GM23338 (cell line): ENCODE measurements around the gene ZNF445. TPM values are rescaled to one million over a fixed set of nuclear protein-coding genes. Genes with fewer than 3 reads are reported as not detected.

Experiments used
- ATAC-seq: fragments of 200-7000 bp; cut with Tn5 transposase; 3 replicates; pipeline ENCODE4 v1.9.1; 2020
- DNase-seq: peaks from one replicate; pipeline ENCODE4 v3.0.0-alpha.2; 2015; ENCODE audit warnings: low spot score
- H2AFZ ChIP-seq: fragments of 200-600 bp; sonication (generic); 2 replicates; pipeline ENCODE4 v1.8.0; 2016; ENCODE audit warnings: antibody characterized with exemption, mild to moderate bottlenecking, moderate library complexity
- H3F3A ChIP-seq: fragments of 200-600 bp; sonication (generic); replicated peaks from 2 replicates; pipeline ENCODE4 v1.8.0; 2017; ENCODE audit warnings: antibody characterized with exemption, mixed run types, low read depth
- H3K27ac ChIP-seq: fragments of 200-600 bp; sonication (generic); 2 replicates; pipeline ENCODE4 v1.6.1; 2016; ENCODE audit warnings: low read depth
- H3K27me3 ChIP-seq: fragments of 200-600 bp; sonication (generic); 2 replicates; pipeline ENCODE4 v1.8.0; 2016; ENCODE audit warnings: mild to moderate bottlenecking, mixed run types, moderate library complexity; ENCODE audit not compliant: insufficient read depth
- H3K36me3 ChIP-seq: fragments of 200-600 bp; sonication (generic); 2 replicates; pipeline ENCODE4 v1.8.0; 2016; ENCODE audit warnings: mild to moderate bottlenecking; ENCODE audit not compliant: insufficient read depth
- H3K4me1 ChIP-seq: fragments of 200-600 bp; sonication (generic); 2 replicates; pipeline ENCODE4 v1.8.0; 2016; ENCODE audit warnings: mild to moderate bottlenecking, moderate library complexity; ENCODE audit not compliant: insufficient read depth
- H3K4me2 ChIP-seq: fragments of 200-600 bp; sonication (generic); 2 replicates; pipeline ENCODE4 v1.7.1; 2017; ENCODE audit warnings: mixed run types
- H3K4me3 ChIP-seq: fragments of 200-600 bp; sonication (generic); 2 replicates; pipeline ENCODE4 v1.6.1; 2016; ENCODE audit warnings: mixed run types
- H3K79me2 ChIP-seq: fragments of 200-600 bp; sonication (generic); replicated peaks from 2 replicates; pipeline ENCODE4 v1.8.0; 2017; ENCODE audit warnings: mild to moderate bottlenecking; ENCODE audit not compliant: insufficient read depth
- H3K9me2 ChIP-seq: fragments of 200-600 bp; sonication (generic); 2 replicates; pipeline ENCODE4 v1.8.0; 2017; ENCODE audit not compliant: insufficient read depth
- H4K20me1 ChIP-seq: fragments of 200-600 bp; sonication (generic); replicated peaks from 2 replicates; pipeline ENCODE4 v1.8.0; 2017; ENCODE audit warnings: mild to moderate bottlenecking; ENCODE audit not compliant: insufficient read depth
- H3K27ac Mint-ChIP-seq: 2 replicates; pipeline ENCODE4 v1.8.0; 2020; ENCODE audit warnings: inconsistent platforms, mild to moderate bottlenecking, moderate library complexity, mixed read lengths
- H3K27me3 Mint-ChIP-seq: 3 replicates; pipeline ENCODE4 v1.8.0; 2022; ENCODE audit warnings: low read depth, mild to moderate bottlenecking, moderate library complexity, mixed read lengths, inconsistent platforms; ENCODE audit not compliant: insufficient read depth, poor library complexity
- H3K36me3 Mint-ChIP-seq: 3 replicates; pipeline ENCODE4 v1.8.0; 2021; ENCODE audit warnings: low read depth, mild to moderate bottlenecking, inconsistent platforms, moderate library complexity, mixed read lengths
- H3K4me1 Mint-ChIP-seq: 3 replicates; pipeline ENCODE4 v1.8.0; 2020; ENCODE audit warnings: mild to moderate bottlenecking, inconsistent platforms, mixed read lengths
- H3K4me3 Mint-ChIP-seq: 3 replicates; pipeline ENCODE4 v1.8.0; 2021; ENCODE audit warnings: moderate library complexity, mild to moderate bottlenecking, inconsistent platforms, mixed read lengths
- H3K9me3 Mint-ChIP-seq: 3 replicates; pipeline ENCODE4 v1.8.0; 2020; ENCODE audit warnings: moderate library complexity, mild to moderate bottlenecking, inconsistent platforms, mixed read lengths
- CREB1 ChIP-seq: fragments of 250-450 bp; sonication (Bioruptor Pico); IDR thresholded peaks from 2 replicates; pipeline ENCODE4 v1.5.0; 2020; ENCODE audit warnings: low read depth, mild to moderate bottlenecking, moderate library complexity
- CTCF ChIP-seq, 2 experiments: fragments of 200-600 bp in 1 of 2; sonication (generic) in 1 of 2; conservative IDR thresholded peaks; 2 replicates each; pipeline versions ENCODE4 v1.5.1 to v1.6.1; 2016 to 2017; ENCODE audit warnings: antibody characterized with exemption in 2 of 2, low read depth in 2 of 2, mild to moderate bottlenecking in 2 of 2, moderate library complexity in 1 of 2
- ETS1 ChIP-seq: IDR thresholded peaks from 2 replicates; pipeline ENCODE4 v1.6.1; 2016; ENCODE audit warnings: antibody characterized with exemption
- EZH2 ChIP-seq: fragments of 200-600 bp; sonication (generic); IDR thresholded peaks from one replicate; pipeline ENCODE4 v1.8.0; 2017; ENCODE audit warnings: antibody characterized with exemption, mild to moderate bottlenecking, low read depth; ENCODE audit not compliant: unreplicated experiment
- EZH2phosphoT487 ChIP-seq: fragments of 200-600 bp; sonication (generic); IDR thresholded peaks from one replicate; pipeline ENCODE4 v1.8.1; 2018; ENCODE audit warnings: antibody characterized with exemption; ENCODE audit not compliant: unreplicated experiment
- JUNB ChIP-seq: IDR thresholded peaks from one replicate; pipeline ENCODE4 v1.6.1; 2016; ENCODE audit warnings: antibody characterized with exemption; ENCODE audit not compliant: unreplicated experiment
- NANOG ChIP-seq: IDR thresholded peaks from 2 replicates; pipeline ENCODE4 v1.6.1; 2016; ENCODE audit warnings: antibody characterized with exemption, borderline replicate concordance
- POLR2AphosphoS5 ChIP-seq: IDR thresholded peaks from 2 replicates; pipeline ENCODE4 v1.6.1; 2016; ENCODE audit warnings: antibody characterized with exemption, low read depth
- REST ChIP-seq: IDR thresholded peaks from one replicate; pipeline ENCODE4 v1.6.1; 2018; ENCODE audit warnings: antibody characterized with exemption; ENCODE audit not compliant: unreplicated experiment
- STAT1 ChIP-seq: IDR thresholded peaks from one replicate; pipeline ENCODE4 v1.6.1; 2016; ENCODE audit warnings: antibody characterized with exemption; ENCODE audit not compliant: unreplicated experiment
- ZNF114 ChIP-seq: fragments of 250-450 bp; sonication (Bioruptor Pico); IDR thresholded peaks from 2 replicates; pipeline ENCODE4 v1.5.0; 2020; ENCODE audit warnings: mild to moderate bottlenecking, moderate library complexity
- ZNF331 ChIP-seq: fragments of 250-450 bp; sonication (Bioruptor Pico); IDR thresholded peaks from 2 replicates; pipeline ENCODE4 v1.5.0; 2020; ENCODE audit warnings: low read depth, mild to moderate bottlenecking, moderate library complexity
- polyA plus RNA-seq: library from polyadenylated mRNA; unstranded; fragments of >200 nt; fragmentation: Nextera tagmentation; extraction: Ambion mirVana; gene quantifications from 2 replicates; pipeline ENCODE4 v1.2.1, GENCODE V29; 2016
- total RNA-seq: library from RNA; depleted of rRNA; stranded (reverse); fragments of >200 nt; shearing (Covaris generic); gene quantifications from 2 replicates; pipeline ENCODE4 v1.2.3, GENCODE V29; 2014
- TF ChIP-seq, protein P1 (sequence below): fragments of 250-450 bp; sonication (Bioruptor Pico); IDR thresholded peaks from 2 replicates; pipeline ENCODE4 v1.5.0; 2020; ENCODE audit warnings: mild to moderate bottlenecking, moderate library complexity

Gene ZNF445
- total and polyA plus RNA-seq, 2 experiments from 2014 or later = 2.7 to 16.6 TPM

GRCh38 chr3:44478055-44478468 is 592 bp upstream of the ZNF445 start (continued):
- TF ChIP-seq NANOG (no peak), REST (no peak), STAT1 (no peak), EZH2phosphoT487 (no peak), CREB1 (no peak), ZNF331 (CRISPR knock-in tag) (no peak), JUNB (no peak)

DNA sequence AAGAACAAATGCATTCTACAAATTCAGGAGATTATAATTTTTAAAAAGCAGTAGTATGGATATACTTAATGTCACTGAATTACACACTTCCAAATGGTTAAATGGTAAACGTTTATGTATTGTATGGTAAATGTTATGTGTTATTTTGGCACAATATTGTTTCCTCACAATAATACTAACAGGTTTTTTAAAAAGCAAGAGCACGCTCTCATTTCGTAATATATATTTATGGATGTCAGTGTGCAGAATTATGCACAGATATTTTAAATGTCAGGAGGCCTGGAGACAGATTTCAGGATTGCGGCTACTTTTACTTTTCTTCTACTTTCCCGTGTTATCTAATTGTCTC is 533 bp downstream of the ZNF445 start:
- Mint-ChIP-seq H3K4me1 (peaks cover 28% of the 10 kb centered on the region), H3K9me3 (no peaks in the 10 kb centered on the region; the same call in 2 of the 3 replicates), H3K4me3 (peak overlapping the region; percentile 91), H3K36me3 (no peaks in the 10 kb centered on the region; the same call in 2 of the 3 replicates), H3K27ac (peak overlapping the region; percentile 48), H3K27me3 (no peaks in the 10 kb centered on the region)
- peaks cover 53% of the 10 kb centered on the region for H3K79me2 ChIP-seq
- TF ChIP-seq STAT1 (no peak), EZH2 (no peak), POLR2AphosphoS5 (no peak), CTCF (conservative IDR thresholded peaks at IDR 0.05; ENCODE audit: low read depth in 2 of 2) (no peak), ZNF114 (CRISPR knock-in tag) (no peak), NANOG (no peak), ETS1 (no peak)
- TF ChIP-seq, protein P1, sequence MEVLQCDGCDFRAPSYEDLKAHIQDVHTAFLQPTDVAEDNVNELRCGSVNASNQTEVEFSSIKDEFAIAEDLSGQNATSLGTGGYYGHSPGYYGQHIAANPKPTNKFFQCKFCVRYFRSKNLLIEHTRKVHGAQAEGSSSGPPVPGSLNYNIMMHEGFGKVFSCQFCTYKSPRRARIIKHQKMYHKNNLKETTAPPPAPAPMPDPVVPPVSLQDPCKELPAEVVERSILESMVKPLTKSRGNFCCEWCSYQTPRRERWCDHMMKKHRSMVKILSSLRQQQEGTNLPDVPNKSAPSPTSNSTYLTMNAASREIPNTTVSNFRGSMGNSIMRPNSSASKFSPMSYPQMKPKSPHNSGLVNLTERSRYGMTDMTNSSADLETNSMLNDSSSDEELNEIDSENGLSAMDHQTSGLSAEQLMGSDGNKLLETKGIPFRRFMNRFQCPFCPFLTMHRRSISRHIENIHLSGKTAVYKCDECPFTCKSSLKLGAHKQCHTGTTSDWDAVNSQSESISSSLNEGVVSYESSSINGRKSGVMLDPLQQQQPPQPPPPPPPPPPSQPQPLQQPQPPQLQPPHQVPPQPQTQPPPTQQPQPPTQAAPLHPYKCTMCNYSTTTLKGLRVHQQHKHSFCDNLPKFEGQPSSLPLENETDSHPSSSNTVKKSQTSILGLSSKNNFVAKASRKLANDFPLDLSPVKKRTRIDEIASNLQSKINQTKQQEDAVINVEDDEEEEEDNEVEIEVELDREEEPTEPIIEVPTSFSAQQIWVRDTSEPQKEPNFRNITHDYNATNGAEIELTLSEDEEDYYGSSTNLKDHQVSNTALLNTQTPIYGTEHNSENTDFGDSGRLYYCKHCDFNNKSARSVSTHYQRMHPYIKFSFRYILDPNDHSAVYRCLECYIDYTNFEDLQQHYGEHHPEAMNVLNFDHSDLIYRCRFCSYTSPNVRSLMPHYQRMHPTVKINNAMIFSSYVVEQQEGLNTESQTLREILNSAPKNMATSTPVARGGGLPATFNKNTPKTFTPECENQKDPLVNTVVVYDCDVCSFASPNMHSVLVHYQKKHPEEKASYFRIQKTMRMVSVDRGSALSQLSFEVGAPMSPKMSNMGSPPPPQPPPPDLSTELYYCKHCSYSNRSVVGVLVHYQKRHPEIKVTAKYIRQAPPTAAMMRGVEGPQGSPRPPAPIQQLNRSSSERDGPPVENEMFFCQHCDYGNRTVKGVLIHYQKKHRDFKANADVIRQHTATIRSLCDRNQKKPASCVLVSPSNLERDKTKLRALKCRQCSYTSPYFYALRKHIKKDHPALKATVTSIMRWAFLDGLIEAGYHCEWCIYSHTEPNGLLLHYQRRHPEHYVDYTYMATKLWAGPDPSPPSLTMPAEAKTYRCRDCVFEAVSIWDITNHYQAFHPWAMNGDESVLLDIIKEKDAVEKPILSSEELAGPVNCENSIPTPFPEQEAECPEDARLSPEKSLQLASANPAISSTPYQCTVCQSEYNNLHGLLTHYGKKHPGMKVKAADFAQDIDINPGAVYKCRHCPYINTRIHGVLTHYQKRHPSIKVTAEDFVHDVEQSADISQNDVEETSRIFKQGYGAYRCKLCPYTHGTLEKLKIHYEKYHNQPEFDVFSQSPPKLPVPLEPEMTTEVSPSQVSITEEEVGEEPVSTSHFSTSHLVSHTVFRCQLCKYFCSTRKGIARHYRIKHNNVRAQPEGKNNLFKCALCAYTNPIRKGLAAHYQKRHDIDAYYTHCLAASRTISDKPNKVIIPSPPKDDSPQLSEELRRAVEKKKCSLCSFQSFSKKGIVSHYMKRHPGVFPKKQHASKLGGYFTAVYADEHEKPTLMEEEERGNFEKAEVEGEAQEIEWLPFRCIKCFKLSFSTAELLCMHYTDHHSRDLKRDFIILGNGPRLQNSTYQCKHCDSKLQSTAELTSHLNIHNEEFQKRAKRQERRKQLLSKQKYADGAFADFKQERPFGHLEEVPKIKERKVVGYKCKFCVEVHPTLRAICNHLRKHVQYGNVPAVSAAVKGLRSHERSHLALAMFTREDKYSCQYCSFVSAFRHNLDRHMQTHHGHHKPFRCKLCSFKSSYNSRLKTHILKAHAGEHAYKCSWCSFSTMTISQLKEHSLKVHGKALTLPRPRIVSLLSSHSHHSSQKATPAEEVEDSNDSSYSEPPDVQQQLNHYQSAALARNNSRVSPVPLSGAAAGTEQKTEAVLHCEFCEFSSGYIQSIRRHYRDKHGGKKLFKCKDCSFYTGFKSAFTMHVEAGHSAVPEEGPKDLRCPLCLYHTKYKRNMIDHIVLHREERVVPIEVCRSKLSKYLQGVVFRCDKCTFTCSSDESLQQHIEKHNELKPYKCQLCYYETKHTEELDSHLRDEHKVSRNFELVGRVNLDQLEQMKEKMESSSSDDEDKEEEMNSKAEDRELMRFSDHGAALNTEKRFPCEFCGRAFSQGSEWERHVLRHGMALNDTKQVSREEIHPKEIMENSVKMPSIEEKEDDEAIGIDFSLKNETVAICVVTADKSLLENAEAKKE (CRISPR knock-in tag) = no peak
- peaks cover 19% of the 10 kb centered on the region for H4K20me1 ChIP-seq
- ATAC-seq = no peak
- H3K4me2 ChIP-seq = peak overlapping the region; percentile 76
- peak overlapping the region; percentile 65 for H3K4me3 ChIP-seq
- H3F3A ChIP-seq = 0 out of 2 replicates have a peak, but pooled peaks cover 5% of the 10 kb centered on the region
- no peak for DNase-seq
- peaks cover 19% of the 10 kb centered on the region for H3K4me1 ChIP-seq
- no peaks in the 10 kb centered on the region for H3K36me3 ChIP-seq
- peak overlapping the region; percentile 85; the same call in 1 of the 2 replicates for H2AFZ ChIP-seq
- H3K9me2 ChIP-seq = peaks cover 9% of the 10 kb centered on the region
- no peaks in the 10 kb centered on the region for H3K27me3 ChIP-seq
- H3K27ac ChIP-seq = no peak overlapping the region
